ENCODE data around the gene MMP23B. TPM values are rescaled to one million over a fixed set of nuclear protein-coding genes. Genes with fewer than 3 reads are reported as not detected.

The MMP23B gene
- total RNA-seq, 4 donors from 2014 or later = 1.8 to 5.9 (median 4.1) TPM

DNA sequence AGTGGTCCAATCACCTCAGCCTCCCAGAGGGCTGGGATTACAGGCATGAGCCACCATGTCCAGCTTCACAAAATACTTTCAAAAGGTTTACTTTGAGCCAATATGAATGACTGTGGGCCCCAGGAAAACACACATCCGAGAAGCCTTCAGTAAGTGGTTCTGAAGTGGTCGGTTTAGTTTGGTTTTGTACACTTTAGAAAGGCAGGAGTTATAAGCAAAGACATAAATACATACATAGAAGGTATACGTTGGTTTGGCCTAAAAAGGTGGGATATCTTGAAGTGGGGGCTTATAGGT is 19.9 kb upstream of the MMP23B start:
- H3K27me3 ChIP-seq = no peaks in the 10 kb centered on the region
- H3K9me3 ChIP-seq = no peaks in the 10 kb centered on the region
- H3K36me3 ChIP-seq = no peaks in the 10 kb centered on the region
- H3K4me3 ChIP-seq = no peak overlapping the region
- DNase-seq = no peak
- peaks cover 0 to 24% (median 13%) of the 10 kb centered on the region in 4 donors for H3K4me1 ChIP-seq
- TF ChIP-seq, protein P1, sequence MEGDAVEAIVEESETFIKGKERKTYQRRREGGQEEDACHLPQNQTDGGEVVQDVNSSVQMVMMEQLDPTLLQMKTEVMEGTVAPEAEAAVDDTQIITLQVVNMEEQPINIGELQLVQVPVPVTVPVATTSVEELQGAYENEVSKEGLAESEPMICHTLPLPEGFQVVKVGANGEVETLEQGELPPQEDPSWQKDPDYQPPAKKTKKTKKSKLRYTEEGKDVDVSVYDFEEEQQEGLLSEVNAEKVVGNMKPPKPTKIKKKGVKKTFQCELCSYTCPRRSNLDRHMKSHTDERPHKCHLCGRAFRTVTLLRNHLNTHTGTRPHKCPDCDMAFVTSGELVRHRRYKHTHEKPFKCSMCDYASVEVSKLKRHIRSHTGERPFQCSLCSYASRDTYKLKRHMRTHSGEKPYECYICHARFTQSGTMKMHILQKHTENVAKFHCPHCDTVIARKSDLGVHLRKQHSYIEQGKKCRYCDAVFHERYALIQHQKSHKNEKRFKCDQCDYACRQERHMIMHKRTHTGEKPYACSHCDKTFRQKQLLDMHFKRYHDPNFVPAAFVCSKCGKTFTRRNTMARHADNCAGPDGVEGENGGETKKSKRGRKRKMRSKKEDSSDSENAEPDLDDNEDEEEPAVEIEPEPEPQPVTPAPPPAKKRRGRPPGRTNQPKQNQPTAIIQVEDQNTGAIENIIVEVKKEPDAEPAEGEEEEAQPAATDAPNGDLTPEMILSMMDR (IDR thresholded peaks at IDR 0.05) = no peak
- TF ChIP-seq POLR2A (IDR thresholded peaks at IDR 0.05) = no peak
- H3K27ac ChIP-seq = no peak overlapping the region

DNA sequence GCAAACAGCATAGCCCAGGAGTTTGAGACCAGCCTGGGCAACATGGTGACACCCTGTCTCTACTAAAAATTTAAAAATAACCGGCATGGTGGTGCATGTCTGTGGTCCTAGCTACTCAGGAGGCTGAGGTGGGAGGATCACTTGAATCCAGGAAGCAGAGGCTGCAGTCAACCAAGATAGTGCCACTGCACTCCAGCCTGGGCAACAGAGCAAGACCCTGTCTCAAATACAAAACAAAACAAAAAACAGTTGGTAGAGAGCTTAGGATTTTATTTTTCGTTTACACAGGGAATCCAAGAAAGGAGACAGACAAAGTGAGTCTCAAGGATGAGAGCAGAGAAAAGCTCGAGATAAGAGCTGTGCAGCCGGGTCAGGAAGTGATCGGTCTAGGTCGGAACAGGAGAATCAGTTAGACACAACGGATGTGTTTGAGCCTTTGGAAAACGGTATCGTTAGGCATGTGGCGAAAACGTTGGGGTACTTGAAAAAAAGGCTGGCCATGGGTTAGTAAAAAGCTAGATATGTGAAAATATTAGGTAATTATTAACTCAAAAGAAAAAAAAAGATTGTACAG is 18.4 kb upstream of the MMP23B start:
- Histone ChIP-seq H3K4me3 (peak overlapping the region in 2 of 4 donors; percentile 91 to 100), H3K27ac (peak overlapping the region in 1 of 4 donors; percentile 100), H3K36me3 (peaks cover 0 to 13% (median 0%) of the 10 kb centered on the region in 3 donors), H3K4me1 (peaks cover 0 to 29% (median 14%) of the 10 kb centered on the region in 4 donors), H3K9me3 (no peaks in the 10 kb centered on the region), H3K27me3 (no peaks in the 10 kb centered on the region)
- TF ChIP-seq, protein P1 (IDR thresholded peaks at IDR 0.05) = no peak
- no peak for TF ChIP-seq POLR2A (IDR thresholded peaks at IDR 0.05)
- DNase-seq = no peak

DNA sequence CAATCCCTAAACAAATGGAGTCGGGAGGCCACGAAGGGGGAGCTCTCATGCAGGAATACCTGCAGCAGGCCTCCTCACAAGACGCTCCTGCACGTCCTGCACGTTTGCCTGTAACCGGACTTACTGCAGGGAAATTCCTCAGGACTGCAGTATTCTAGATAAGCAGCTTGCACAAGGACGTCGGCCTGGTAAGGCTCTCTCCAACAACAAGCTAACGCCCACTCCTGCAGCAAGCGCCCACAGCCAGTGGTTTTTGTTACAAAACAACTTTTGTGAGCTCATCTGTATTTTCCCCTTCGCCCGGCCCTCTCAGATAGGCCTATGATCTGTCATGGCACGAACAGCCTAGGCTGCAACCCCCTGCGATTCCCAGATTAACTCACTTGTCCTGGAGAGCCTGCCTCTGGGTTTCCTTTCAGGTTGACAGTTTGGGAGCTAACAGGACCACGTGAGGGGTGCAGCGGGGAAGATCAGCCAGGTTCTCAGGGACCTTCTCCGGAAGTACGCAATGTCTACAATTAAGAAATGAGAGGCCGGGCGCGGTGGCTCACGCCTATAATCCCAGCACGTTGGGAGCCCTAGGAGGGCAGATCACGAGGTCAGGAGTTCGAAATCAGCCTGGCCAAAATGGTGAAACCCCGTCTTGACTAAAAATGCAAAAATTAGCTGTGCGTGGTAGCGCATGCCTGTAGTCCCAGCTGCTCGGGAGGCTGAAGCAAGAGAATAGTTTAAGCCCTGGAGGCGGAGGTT is 17.6 kb upstream of the MMP23B start:
- H3K4me1 ChIP-seq = peaks cover 0 to 29% (median 14%) of the 10 kb centered on the region in 4 donors
- peak overlapping the region; percentile 91 to 100 (median 100) for H3K4me3 ChIP-seq
- H3K27ac ChIP-seq = peak overlapping the region; percentile 51 to 100 (median 100)
- DNase-seq = peak in 2 of 3 donors; percentile 48 to 69
- no peaks in the 10 kb centered on the region for H3K9me3 ChIP-seq
- peaks cover 0 to 15% (median 0%) of the 10 kb centered on the region in 3 donors for H3K36me3 ChIP-seq
- no peaks in the 10 kb centered on the region for H3K27me3 ChIP-seq
- TF ChIP-seq, protein P1 (IDR thresholded peaks at IDR 0.05) = no peak
- no peak for TF ChIP-seq POLR2A (IDR thresholded peaks at IDR 0.05)

DNA sequence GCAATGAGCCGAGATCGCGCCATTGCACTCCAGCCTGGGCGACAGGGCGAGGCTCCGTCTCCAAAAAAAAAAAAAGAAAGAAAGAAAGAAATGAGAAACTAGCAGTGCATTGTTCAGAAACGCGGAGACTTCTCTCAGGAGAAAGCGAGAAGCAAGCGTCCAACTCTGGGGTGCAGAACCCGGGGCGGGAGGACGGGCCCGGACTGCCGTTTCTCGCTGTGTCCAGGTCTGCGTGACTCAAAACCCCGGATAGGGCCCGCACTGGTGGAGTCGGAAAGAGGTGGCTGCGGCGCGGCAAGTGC is 17.1 kb upstream of the MMP23B start:
- Histone ChIP-seq H3K4me3 (peak overlapping the region; percentile 91 to 100 (median 100)), H3K9me3 (no peaks in the 10 kb centered on the region), H3K27me3 (no peaks in the 10 kb centered on the region), H3K36me3 (peaks cover 0 to 15% (median 0%) of the 10 kb centered on the region in 3 donors), H3K27ac (peak overlapping the region; percentile 99 to 100 (median 100)), H3K4me1 (peaks cover 0 to 29% (median 14%) of the 10 kb centered on the region in 4 donors)
- TF ChIP-seq POLR2A (IDR thresholded peaks at IDR 0.05) = no peak
- TF ChIP-seq, protein P1 (IDR thresholded peaks at IDR 0.05) = no peak
- no peak for DNase-seq

DNA sequence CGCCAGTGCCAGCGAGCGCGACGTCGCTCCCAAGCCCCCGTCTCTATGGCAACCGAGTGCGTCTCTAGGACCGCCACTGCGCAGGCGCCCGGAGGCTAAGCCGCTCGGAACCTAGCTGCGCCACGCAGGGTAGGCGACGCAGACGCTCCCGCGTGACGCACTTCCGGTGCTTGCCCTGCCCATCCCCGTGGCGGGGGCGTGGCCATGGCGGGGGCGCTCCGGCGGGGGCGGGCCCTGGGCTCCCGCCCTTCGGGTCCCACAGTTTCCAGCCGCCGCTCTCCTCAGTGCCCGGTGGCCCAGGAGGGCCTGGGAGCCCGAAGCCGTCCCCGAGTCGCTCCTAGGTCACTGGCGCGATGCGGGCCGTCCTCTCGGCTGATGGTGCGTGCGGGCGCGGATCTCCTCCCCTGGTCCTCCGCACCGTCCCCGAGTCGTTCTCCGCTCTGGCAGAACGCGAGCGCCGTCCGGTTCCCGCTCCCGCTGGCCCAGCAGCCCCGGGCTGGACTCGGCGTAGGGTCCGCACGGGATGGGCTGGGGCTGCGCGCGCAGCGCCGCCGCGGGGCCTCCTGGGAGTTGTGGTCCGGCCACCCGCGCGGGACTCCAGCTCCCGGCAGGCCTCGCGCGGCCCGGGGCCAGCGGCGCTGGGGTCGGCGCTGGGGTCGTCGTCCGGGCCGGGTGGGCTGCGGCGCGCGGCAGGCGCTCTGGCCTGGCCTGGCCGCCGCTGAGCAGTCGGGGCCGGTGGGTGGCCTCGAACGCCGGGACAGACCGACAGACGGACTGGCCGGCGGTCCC is 16.5 kb upstream of the MMP23B start, which contains the start of gene MIB2:
TSS of gene MIB2 (plus strand) at position 245 of the 789 bp plus-strand sequence. CDS start 7,953 bp downstream, outside the sequence.
- peaks cover 0 to 29% (median 14%) of the 10 kb centered on the region in 4 donors for H3K4me1 ChIP-seq
- peaks cover 0 to 15% (median 0%) of the 10 kb centered on the region in 3 donors for H3K36me3 ChIP-seq
- peak within 1 kb of the TSS; percentile 91 to 100 (median 100) for H3K4me3 ChIP-seq
- TF ChIP-seq POLR2A (IDR thresholded peaks at IDR 0.05) = peak; percentile 82 to 83
- TF ChIP-seq, protein P1 (IDR thresholded peaks at IDR 0.05) = peak in 1 of 6 experiments; percentile 1
- DNase-seq = peak; percentile 96 to 98 (median 97)
- no peaks in the 10 kb centered on the region for H3K9me3 ChIP-seq
- H3K27me3 ChIP-seq = no peaks in the 10 kb centered on the region
- peak within 1 kb of the TSS; percentile 99 to 100 (median 100) for H3K27ac ChIP-seq

Data from Peyer's patch (tissue), 4 donors.